Testis (tissue), 2 donors: ENCODE results near the gene PUS3.
"Not testable (repeated sequence)": the region's sequence is repeated elsewhere in the genome, so short reads cannot be mapped to it uniquely, and the experiment has no call there.

Experiments used
- POLR2A ChIP-seq: fragments of 450-650 bp; IDR thresholded peaks from one replicate; pipeline ENCODE4 v1.6.1; 2017; ENCODE audit warnings: antibody characterized with exemption, mild to moderate bottlenecking, moderate library complexity
- TF ChIP-seq, protein P1 (sequence below), 3 experiments: fragments of 450-650 bp in 2 of 3; fragments of 200-600 bp in 1 of 3; sonication (generic) in 1 of 3; IDR thresholded peaks; one replicate each; pipeline ENCODE4 v1.5.1; 2016 to 2019; ENCODE audit warnings: antibody characterized with exemption in 3 of 3, mild to moderate bottlenecking in 2 of 3, moderate library complexity in 1 of 3

DNA sequence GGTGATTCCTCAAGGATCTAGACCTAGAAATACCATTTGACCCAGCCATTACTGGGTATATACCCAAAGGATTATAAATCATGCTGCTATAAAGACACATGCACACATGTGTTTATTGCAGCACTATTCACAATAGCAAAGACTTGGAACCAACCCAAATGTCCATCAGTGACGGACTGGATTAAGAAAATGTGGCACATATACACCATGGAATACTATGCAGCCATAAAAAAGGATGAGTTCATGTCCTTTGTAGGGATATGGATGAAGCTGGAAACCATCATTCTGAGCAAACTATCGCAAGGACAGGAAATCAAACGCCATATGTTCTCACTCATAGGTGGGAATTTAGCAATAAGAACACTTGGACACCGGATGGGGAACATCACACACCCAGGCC is 37.7 kb downstream of the PUS3 start:
- TF ChIP-seq, protein P1, sequence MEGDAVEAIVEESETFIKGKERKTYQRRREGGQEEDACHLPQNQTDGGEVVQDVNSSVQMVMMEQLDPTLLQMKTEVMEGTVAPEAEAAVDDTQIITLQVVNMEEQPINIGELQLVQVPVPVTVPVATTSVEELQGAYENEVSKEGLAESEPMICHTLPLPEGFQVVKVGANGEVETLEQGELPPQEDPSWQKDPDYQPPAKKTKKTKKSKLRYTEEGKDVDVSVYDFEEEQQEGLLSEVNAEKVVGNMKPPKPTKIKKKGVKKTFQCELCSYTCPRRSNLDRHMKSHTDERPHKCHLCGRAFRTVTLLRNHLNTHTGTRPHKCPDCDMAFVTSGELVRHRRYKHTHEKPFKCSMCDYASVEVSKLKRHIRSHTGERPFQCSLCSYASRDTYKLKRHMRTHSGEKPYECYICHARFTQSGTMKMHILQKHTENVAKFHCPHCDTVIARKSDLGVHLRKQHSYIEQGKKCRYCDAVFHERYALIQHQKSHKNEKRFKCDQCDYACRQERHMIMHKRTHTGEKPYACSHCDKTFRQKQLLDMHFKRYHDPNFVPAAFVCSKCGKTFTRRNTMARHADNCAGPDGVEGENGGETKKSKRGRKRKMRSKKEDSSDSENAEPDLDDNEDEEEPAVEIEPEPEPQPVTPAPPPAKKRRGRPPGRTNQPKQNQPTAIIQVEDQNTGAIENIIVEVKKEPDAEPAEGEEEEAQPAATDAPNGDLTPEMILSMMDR (IDR thresholded peaks at IDR 0.05), result not testable (repeated sequence)
- not testable (repeated sequence) for TF ChIP-seq POLR2A
